ENCODE data around the gene EDARADD.

The EDARADD gene

DNA sequence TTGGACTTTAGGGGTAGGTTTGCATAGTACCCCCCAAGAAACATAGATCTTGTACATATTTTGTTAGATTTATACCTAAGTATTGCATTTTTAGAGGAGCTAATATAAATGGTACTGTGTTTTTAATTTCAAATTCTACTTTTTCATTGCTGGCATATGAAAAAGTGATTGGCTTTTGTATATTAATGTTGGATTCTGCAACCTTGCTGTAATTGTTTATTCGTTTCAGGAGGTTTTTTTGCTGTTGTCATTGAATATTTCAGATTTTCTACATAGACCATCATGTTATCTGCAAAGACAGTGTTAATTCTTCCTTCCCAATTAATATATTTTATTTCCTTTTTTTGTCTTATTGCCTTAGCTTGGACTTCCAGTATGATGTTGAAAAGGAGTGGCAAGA, 23.0 kb upstream of the EDARADD start:
- Mint-ChIP-seq H3K36me3 (ENCODE audit: low read depth) (no peaks in the 10 kb centered on the region), H3K4me3 (no peak overlapping the region), H3K27me3 (peaks cover 8% of the 10 kb centered on the region), H3K27ac (no peak overlapping the region), H3K4me1 (ENCODE audit: low read depth) (no peaks in the 10 kb centered on the region), H3K9me3 (no peaks in the 10 kb centered on the region)

DNA sequence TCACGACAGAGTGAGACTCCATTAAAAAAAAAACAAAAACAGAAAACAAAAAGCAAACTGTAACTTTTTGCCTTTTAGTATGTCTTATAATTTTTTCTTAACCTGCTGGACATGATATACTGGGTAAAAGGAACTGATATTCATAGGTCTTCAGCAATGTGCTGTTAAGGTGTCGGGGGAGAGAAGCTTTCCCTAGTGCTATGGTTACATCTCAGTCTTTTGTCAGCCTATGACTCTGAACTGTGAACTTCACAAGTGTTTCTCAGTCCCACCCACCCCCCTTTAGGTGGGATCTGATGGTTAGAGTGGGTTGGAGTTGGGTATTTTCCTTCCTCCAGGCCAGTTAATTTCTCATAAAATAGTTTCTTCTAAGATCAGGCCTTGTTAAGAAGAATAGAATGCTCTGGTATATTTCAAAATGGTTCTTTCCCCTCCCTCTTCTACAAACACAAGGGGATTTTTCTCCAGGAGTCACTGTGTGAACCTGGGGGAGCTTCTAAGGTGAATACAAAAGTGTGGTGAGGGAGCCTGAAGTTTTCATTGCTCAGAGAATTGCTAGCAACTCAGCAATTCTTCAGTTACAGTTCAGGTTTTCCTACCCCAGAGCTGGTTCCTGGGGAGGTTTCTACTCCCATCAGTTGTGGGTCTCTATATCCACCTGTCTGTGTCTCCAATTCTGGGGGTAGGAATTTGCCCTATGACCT, 16.1 kb upstream of the EDARADD start:
- H3K27ac Mint-ChIP-seq, result no peak overlapping the region
- H3K9me3 Mint-ChIP-seq, result peaks cover 10% of the 10 kb centered on the region
- H3K27me3 Mint-ChIP-seq, result peaks cover 13% of the 10 kb centered on the region
- H3K4me3 Mint-ChIP-seq, result no peak overlapping the region
- H3K36me3 Mint-ChIP-seq (ENCODE audit: low read depth), result no peaks in the 10 kb centered on the region
- H3K4me1 Mint-ChIP-seq (ENCODE audit: low read depth), result peaks cover 9% of the 10 kb centered on the region

DNA sequence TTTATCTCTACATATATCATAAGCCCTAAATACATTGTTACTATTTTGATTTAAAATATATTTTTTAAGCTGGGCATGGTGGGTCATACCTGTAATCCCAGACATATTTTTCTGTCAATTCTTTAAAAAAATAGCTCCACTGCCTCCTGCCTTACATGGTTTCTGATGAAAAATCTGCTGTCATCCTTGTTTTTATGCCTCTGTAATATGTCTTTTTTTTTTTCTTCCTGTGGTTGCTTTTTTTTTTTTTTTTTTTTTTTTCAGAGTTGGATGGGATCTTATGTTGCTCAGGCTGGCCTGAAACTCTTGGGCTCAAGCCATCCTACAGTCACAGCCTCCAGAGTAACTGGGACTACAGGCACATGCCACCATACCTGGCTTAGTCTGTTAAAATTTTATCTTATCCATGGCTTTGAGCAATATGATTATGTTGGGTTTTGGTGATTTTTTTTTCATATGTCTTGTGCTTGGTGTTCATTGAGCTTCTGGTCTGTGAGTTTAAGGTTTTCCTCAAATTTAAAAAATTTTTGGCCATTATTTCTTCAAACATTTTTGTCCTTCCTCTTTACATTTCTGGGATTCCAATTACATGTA, 12.4 kb upstream of the EDARADD start:
- H3K9me3 Mint-ChIP-seq, result peaks cover 10% of the 10 kb centered on the region
- peaks cover 15% of the 10 kb centered on the region for H3K27me3 Mint-ChIP-seq
- H3K27ac Mint-ChIP-seq, result no peak overlapping the region
- H3K36me3 Mint-ChIP-seq (ENCODE audit: low read depth), result no peaks in the 10 kb centered on the region
- peaks cover 9% of the 10 kb centered on the region for H3K4me1 Mint-ChIP-seq (ENCODE audit: low read depth)
- H3K4me3 Mint-ChIP-seq, result no peak overlapping the region

DNA sequence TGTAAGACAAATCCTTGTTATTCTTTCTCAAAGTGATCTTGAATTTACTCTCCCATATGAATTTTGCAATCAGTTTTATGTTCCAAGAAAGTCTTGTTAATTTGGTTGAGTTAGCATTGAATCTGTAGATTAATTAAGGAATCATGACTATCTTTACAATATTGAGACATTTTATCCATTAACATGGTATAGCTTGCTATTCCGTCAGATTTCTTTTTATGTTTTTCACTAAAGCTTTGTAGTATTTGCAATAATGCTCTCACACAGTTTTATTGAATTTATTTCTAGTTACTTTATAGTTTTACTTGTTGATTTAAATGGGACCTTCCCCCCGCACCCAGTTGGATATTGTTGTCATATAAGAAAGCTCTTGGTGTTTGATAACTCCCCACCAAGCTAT, 5.8 kb upstream of the EDARADD start:
- Mint-ChIP-seq H3K27me3 (peaks cover 41% of the 10 kb centered on the region), H3K4me3 (no peak overlapping the region), H3K27ac (no peak overlapping the region), H3K36me3 (ENCODE audit: low read depth) (no peaks in the 10 kb centered on the region), H3K9me3 (no peaks in the 10 kb centered on the region), H3K4me1 (ENCODE audit: low read depth) (peaks cover 3% of the 10 kb centered on the region)

DNA sequence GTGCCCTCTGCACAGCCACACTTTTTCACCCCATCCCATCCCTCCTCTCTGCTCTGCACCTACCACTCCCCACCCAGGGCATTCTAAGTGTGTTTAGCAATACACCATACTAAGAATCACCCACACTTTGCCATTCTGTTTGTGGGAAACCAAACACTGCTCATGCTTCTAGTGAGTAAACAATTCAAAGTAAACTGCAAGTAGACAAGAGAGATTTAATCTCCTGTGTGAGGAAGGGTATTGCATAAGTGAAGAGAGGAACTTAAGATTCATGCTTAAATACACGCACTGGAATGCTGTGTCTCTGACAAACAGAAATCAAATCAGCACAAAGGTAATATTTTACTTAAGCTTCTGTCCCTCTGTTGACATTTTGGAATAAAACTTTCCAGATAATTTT, 4.8 kb upstream of the EDARADD start:
- peaks cover 12% of the 10 kb centered on the region for H3K4me1 Mint-ChIP-seq (ENCODE audit: low read depth)
- no peak overlapping the region for H3K4me3 Mint-ChIP-seq
- H3K36me3 Mint-ChIP-seq (ENCODE audit: low read depth), result no peaks in the 10 kb centered on the region
- H3K9me3 Mint-ChIP-seq, result no peaks in the 10 kb centered on the region
- H3K27me3 Mint-ChIP-seq, result peaks cover 45% of the 10 kb centered on the region
- no peak overlapping the region for H3K27ac Mint-ChIP-seq

DNA sequence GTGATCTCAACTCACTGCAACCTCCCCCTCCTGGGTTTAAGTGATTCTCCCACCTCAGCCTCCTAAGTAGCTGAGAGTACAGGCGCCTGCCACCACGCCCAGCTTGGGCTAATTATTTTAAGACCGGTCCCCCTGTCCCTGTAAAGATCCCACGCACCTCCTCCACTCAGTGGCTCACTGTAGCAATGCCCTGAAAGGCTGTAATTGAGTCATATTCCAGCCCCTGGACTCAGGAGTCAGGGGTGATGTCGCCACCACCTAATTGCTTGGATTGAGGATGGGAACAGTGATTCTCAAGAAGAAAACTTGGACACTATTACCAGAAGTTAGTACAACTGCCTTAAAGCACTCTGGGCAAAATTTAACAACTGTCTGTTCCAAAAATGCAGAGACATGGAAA, 3.1 kb upstream of the EDARADD start:
- Mint-ChIP-seq H3K4me1 (ENCODE audit: low read depth) (peaks cover 21% of the 10 kb centered on the region), H3K4me3 (no peak overlapping the region), H3K9me3 (no peaks in the 10 kb centered on the region), H3K27me3 (peaks cover 52% of the 10 kb centered on the region), H3K36me3 (ENCODE audit: low read depth) (no peaks in the 10 kb centered on the region), H3K27ac (no peak overlapping the region)

DNA sequence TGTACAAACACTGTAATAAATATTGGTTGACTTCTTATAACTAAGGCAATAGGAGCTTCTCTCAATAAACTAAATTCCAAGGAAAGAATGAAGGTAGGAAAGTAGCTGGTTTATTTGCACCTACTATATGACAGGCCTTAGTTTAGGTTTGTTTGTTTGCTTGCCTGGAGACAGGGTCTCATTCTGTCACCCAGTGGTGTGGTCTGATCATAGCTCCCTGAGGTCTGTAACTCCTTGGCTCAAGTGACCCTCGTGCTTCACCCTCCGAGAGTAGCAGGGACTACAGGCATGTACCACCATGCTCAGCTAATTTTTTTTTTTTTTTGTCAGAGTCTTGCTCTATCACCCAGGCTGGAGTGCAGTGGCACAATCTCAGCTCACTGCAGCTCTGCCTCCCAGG, 1.9 kb upstream of the EDARADD start:
- Mint-ChIP-seq H3K36me3 (ENCODE audit: low read depth) (no peaks in the 10 kb centered on the region), H3K27ac (no peak overlapping the region), H3K27me3 (peaks cover 58% of the 10 kb centered on the region), H3K4me1 (ENCODE audit: low read depth) (peaks cover 32% of the 10 kb centered on the region), H3K4me3 (no peak overlapping the region), H3K9me3 (no peaks in the 10 kb centered on the region)

DNA sequence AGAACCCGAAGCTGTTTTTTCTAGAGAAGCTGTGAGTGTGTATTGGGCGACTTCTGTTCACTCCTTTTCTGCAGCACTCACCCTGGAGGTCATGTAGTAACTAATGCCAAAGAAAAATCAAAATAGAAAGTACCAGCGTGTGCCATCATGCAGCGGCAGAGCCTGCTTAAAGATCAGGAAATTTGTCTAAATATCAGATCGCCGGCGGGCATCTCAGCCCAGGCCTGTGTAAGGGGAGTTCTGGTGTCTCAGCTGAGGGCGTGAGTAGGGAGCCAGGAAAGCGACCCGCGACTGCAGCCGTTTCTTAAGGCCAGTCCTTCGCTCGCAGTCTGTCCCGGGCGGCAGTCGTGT, 768 bp downstream of the EDARADD start:
- Mint-ChIP-seq H3K27ac (peak overlapping the region; percentile 87), H3K4me3 (peak overlapping the region; percentile 88), H3K27me3 (peaks cover 55% of the 10 kb centered on the region), H3K9me3 (no peaks in the 10 kb centered on the region), H3K4me1 (ENCODE audit: low read depth) (peaks cover 43% of the 10 kb centered on the region), H3K36me3 (ENCODE audit: low read depth) (no peaks in the 10 kb centered on the region)

DNA sequence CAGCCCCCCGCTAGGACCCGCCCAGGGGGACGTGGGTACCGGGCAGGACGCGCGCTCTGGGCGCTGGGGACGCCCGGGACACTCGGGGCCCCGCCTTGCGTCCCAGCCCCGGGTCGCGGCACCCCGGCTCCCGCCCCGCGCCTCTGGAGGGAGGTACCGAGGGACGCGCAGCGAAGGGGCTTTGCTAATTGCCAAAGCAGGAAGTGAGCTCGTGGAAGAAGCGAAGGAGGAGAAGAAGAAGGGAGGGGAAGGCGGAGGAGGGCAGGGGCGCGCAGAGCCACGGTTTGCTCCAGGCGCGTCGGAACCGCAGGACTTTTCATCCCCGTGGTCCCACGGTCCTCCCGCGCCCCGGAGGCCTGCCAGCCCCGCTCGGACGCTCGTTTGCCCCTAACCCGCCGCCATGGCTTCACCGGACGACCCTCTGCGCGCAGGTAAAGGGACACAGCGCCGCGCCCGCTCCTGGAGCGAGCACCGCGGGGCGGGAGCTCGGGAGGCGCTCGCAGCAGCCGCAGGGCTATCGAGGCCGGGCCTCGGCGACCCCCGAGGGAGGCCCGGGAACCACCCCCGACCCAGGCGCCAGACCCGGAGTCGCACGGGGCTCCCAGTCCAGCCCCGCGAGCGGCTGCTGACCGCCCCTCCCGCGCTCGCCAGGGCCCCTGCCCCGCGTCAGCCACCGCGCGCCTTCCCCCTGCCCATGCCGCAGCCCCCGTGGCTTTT, 1.3 kb downstream of the EDARADD start:
- Mint-ChIP-seq H3K4me3 (peak overlapping the region; percentile 91), H3K36me3 (ENCODE audit: low read depth) (no peaks in the 10 kb centered on the region), H3K9me3 (no peaks in the 10 kb centered on the region), H3K27me3 (peaks cover 57% of the 10 kb centered on the region), H3K27ac (peak overlapping the region; percentile 95), H3K4me1 (ENCODE audit: low read depth) (peaks cover 43% of the 10 kb centered on the region)

DNA sequence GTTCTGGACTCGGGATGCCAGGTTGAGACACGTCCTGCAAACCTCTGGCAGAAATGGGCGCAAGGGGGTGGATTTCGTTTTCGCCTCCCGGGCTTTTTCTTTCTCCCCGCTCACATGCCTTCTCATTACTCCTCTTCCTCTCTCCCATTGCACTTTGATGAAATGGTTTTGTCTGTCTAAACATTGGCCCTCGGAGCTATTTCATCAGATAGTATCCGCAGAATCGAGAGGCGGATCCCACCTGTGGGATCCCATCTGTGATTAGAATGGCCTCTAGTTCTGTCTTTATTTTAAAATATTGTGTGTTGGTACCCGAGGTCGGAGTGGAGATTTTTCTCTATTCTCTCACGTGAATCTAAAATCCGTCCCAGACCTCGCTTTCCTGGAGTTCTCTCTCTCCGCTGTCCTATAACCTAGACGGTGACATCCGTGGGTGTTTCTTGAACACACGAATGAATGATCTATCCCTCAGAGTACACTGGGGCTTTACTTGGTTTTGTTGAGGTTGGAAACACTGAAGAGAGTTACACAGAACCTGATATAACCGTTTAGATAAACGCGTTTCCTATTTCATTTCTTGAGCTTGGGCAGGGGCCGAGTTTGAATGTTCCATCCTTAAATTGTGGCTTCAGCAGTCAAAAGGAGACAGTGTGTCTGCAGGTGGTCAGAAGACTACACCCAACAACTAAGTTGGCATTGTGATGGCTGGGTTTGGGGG, 2.0 kb downstream of the EDARADD start:
- H3K9me3 Mint-ChIP-seq, result no peaks in the 10 kb centered on the region
- H3K27ac Mint-ChIP-seq, result peak overlapping the region; percentile 95
- H3K36me3 Mint-ChIP-seq (ENCODE audit: low read depth), result no peaks in the 10 kb centered on the region
- H3K4me3 Mint-ChIP-seq, result peak overlapping the region; percentile 91
- peaks cover 43% of the 10 kb centered on the region for H3K4me1 Mint-ChIP-seq (ENCODE audit: low read depth)
- H3K27me3 Mint-ChIP-seq, result peaks cover 51% of the 10 kb centered on the region

DNA sequence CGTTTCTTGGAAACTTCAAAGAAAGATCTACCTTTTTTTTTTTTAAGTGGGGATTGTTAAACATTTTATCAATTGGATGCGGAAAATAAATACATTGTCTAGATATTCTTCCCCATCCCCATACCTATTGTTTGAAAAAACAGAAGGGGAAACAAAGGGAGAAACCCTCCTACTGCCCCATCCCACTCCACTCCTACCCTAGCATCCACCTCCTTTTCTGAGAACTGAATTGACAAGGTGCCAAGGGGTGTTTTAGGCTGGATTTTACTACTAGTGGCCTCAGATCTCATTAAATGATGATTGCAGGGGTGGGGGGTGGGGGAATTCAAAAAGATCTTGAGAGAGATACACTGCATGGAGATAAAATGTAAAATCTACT, 2.6 kb downstream of the EDARADD start:
- H3K36me3 Mint-ChIP-seq (ENCODE audit: low read depth), result no peaks in the 10 kb centered on the region
- H3K4me1 Mint-ChIP-seq (ENCODE audit: low read depth), result peaks cover 43% of the 10 kb centered on the region
- peaks cover 47% of the 10 kb centered on the region for H3K27me3 Mint-ChIP-seq
- peak overlapping the region; percentile 91 for H3K4me3 Mint-ChIP-seq
- no peaks in the 10 kb centered on the region for H3K9me3 Mint-ChIP-seq
- H3K27ac Mint-ChIP-seq, result peak overlapping the region; percentile 95

DNA sequence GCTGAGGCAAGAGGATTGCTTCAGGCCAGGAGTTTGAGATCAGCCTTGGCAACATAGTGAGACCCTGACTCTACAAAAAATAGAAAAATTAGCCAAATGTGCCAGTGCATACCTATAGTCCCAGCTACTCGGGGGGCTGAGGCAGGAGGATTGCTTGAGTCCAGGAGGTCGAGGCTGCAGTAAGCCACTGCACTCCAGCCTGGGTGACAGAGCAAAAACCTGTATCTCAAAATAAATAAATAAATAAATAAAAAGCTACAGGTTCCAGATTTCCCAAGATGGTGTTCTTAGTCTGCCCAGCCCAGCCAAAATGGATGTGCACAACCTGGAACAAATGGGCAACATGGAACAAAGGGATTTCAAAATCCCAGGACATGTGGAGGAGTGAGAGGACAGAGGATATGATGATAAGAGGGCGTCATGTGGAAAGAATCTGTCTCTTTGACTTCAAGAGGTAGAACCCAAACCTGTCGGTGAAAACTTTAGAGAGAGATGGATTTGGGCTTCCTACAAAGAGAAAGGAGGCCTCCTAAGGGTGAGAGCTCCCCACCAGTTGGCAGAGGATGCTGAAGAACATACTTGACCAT, 3.2 kb downstream of the EDARADD start:
- H3K4me3 Mint-ChIP-seq, result peak overlapping the region; percentile 91

DNA sequence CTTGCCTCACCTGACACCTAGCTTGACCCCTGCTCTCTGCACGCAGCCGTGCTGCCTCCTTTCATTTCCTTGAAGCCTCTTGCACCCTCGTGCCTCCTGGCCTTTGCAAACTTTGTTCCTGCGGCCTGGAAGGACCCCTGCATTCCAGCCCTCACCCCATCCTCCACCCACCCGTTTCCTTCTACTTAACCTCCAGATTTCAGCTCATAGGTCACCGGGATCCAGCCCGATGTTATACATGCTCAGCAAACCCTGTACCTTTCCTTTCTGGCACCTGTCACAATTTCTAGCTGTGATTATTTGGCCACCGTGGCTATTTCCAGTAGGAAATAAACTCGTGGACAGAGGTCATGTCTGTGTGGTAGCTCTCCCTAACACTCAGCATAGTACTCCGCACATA, 4.5 kb downstream of the EDARADD start:
- no peaks in the 10 kb centered on the region for H3K9me3 Mint-ChIP-seq
- H3K27ac Mint-ChIP-seq, result no peak overlapping the region
- H3K4me3 Mint-ChIP-seq, result no peak overlapping the region
- H3K4me1 Mint-ChIP-seq (ENCODE audit: low read depth), result peaks cover 38% of the 10 kb centered on the region
- H3K36me3 Mint-ChIP-seq (ENCODE audit: low read depth), result no peaks in the 10 kb centered on the region
- H3K27me3 Mint-ChIP-seq, result peaks cover 39% of the 10 kb centered on the region

More for the DNA sequence above, 3.2 kb downstream of the EDARADD start:
- Mint-ChIP-seq H3K4me1 (ENCODE audit: low read depth) (peaks cover 43% of the 10 kb centered on the region), H3K27ac (peak overlapping the region; percentile 95), H3K36me3 (ENCODE audit: low read depth) (no peaks in the 10 kb centered on the region), H3K9me3 (no peaks in the 10 kb centered on the region), H3K27me3 (peaks cover 44% of the 10 kb centered on the region)

DNA sequence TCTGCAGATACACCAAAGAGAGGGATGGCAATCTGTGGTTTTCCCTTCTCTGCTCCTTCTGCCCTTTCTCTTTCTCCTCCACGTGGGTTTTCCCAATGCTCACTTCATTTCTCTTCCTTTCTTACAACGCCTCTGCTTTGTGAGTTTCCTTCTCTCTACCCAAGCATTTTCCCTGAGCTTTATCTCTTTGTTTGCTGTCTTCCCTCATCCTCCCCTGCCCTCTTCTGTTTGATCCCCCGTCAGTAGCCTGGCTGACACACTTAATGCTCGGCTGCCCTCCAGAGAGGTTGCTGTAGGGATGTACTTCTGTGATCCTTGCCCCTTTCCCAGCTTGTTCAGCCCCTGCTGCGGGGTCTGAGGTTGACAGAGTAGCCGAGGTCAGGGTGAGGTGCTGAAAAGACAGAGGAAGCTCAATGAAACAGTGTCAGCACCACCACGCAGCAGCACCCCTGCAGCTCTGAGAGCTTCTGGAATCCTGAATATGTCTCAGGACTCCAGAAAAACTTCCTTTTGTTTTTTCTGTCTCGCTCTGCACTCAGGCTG, 6.0 kb downstream of the EDARADD start:
- Mint-ChIP-seq H3K9me3 (no peaks in the 10 kb centered on the region), H3K36me3 (ENCODE audit: low read depth) (no peaks in the 10 kb centered on the region), H3K27ac (no peak overlapping the region), H3K27me3 (peaks cover 27% of the 10 kb centered on the region), H3K4me1 (ENCODE audit: low read depth) (peaks cover 24% of the 10 kb centered on the region), H3K4me3 (no peak overlapping the region)

All from stimulated activated naive CD8-positive, alpha-beta T cell treated with anti-CD3 and anti-CD28 coated beads, Interleukin-15, Interleukin-2, amounts not matched to agents 100 ng/mL and 50 ng/mL, for 24 hours (primary cell).